ENCODE data around the gene SPON1. TPM values are rescaled to one million over a fixed set of nuclear protein-coding genes. Genes with fewer than 3 reads are reported as not detected.

Gene SPON1
- total and polyA plus RNA-seq, 2 of the 8 experiments (the other 6 are each of a cell fraction or from before 2014, with no cell fraction given), result 1.5 to 5.4 TPM

DNA sequence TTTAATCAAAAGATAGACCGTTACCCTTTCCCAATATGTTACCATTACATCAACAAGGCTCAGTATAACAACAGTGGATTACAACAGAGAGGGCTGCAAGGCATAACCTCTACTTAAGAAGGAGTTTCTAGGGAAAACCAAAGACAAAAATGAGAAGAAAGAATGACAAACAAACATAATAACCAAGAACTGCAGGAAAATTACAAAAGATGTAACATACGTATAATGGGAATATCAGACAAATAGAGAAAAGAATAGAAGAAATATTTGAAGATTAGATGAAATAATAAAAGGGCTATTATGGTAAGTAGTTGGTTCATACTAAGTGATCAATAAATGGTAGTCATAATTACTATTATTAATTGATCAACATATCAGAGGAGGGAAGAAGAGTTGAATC is 39.1 kb downstream of the SPON1 start (continued):
- TF ChIP-seq HDAC2 (IDR thresholded peaks at IDR 0.05; ENCODE audit: borderline replicate concordance in 1 of 2, low read depth in 2 of 2, low read length in 2 of 2) (no peak), SAP30 (IDR thresholded peaks at IDR 0.05; ENCODE audit: insufficient read depth, insufficient replicate concordance, low read length) (no peak), CBX5 (IDR thresholded peaks at IDR 0.05; ENCODE audit: low read depth, low read length) (no peak), TBP (IDR thresholded peaks at IDR 0.05; ENCODE audit: low read depth, low read length) (no peak), RXRA (IDR thresholded peaks at IDR 0.05; ENCODE audit: insufficient read depth, low read depth, low read length) (no peak), SP2 (IDR thresholded peaks at IDR 0.05; ENCODE audit: low read length) (no peak)
